PC-9 (cell line): ENCODE results near the gene HS3ST4.

Source experiments
- EZH2 ChIP-seq: fragments of 200-600 bp; sonication (generic); IDR thresholded peaks from 2 replicates; pipeline ENCODE4 v1.8.0; 2017; ENCODE audit warnings: antibody characterized with exemption, low read depth
- TF ChIP-seq, protein P1 (sequence below): fragments of 200-600 bp; sonication (generic); conservative IDR thresholded peaks from 2 replicates; pipeline ENCODE4 v1.6.1; 2017; ENCODE audit warnings: mixed run types, antibody characterized with exemption, mild to moderate bottlenecking, moderate library complexity

DNA sequence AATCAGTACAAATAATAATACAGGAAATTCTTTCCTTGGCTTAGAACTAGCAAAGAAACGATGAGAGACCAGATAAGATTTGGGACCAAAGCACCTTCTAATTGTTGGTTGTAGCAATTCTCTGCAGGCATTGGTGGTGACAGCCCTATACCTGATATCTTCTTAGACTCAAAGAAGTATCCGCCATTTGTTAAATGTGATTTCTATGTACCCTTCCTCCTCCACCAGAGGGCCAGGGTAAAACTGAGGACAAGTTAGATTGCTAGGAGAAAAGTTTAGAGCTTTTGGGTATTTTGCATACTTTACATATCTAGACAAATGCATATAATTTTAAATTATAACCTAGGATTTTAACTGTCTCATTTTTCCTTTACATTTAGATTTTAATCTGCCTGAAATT is 304.3 kb downstream of the HS3ST4 start:
- TF ChIP-seq EZH2: no peak
- TF ChIP-seq, protein P1, sequence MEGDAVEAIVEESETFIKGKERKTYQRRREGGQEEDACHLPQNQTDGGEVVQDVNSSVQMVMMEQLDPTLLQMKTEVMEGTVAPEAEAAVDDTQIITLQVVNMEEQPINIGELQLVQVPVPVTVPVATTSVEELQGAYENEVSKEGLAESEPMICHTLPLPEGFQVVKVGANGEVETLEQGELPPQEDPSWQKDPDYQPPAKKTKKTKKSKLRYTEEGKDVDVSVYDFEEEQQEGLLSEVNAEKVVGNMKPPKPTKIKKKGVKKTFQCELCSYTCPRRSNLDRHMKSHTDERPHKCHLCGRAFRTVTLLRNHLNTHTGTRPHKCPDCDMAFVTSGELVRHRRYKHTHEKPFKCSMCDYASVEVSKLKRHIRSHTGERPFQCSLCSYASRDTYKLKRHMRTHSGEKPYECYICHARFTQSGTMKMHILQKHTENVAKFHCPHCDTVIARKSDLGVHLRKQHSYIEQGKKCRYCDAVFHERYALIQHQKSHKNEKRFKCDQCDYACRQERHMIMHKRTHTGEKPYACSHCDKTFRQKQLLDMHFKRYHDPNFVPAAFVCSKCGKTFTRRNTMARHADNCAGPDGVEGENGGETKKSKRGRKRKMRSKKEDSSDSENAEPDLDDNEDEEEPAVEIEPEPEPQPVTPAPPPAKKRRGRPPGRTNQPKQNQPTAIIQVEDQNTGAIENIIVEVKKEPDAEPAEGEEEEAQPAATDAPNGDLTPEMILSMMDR: peak; percentile 36
